Epidermal melanocyte (primary cell): ENCODE results near the gene BABAM2.
"Not testable (repeated sequence)": the region's sequence is repeated elsewhere in the genome, so short reads cannot be mapped to it uniquely, and the experiment has no call there.

ENCODE experiments used
- DNase-seq: peaks from one replicate; pipeline ENCODE4 v3.0.0; 2011; ENCODE audit warnings: low spot score; ENCODE audit not compliant: insufficient read length

Gene BABAM2

GRCh38 chr2:28326881-28327505 lies 436.5 kb downstream of the BABAM2 start:
- peak; percentile 36 for DNase-seq

- no peak for DNase-seq
These were observed 437.0 kb downstream of the BABAM2 start for GRCh38 chr2:28327581-28327955.

GRCh38 chr2:28327956-28328922 lies 437.7 kb downstream of the BABAM2 start:
- peak; percentile 70 for DNase-seq

- no peak for DNase-seq
These were observed 438.7 kb downstream of the BABAM2 start for GRCh38 chr2:28329184-28329583.

GRCh38 chr2:28330722-28331121 lies 440.2 kb downstream of the BABAM2 start:
- DNase-seq, result not testable (repeated sequence)

GRCh38 chr2:28331797-28332196 lies 441.3 kb downstream of the BABAM2 start:
- DNase-seq, result not testable (repeated sequence)

- no peak for DNase-seq
These were observed 442.2 kb downstream of the BABAM2 start for GRCh38 chr2:28332696-28333095.

- DNase-seq, result no peak
These were observed 443.3 kb downstream of the BABAM2 start for GRCh38 chr2:28333606-28334526.

GRCh38 chr2:28334527-28334894 lies 444.0 kb downstream of the BABAM2 start:
- no peak for DNase-seq

GRCh38 chr2:28335265-28335664 lies 444.7 kb downstream of the BABAM2 start:
- DNase-seq, result not testable (repeated sequence)

GRCh38 chr2:28335666-28336065 lies 445.1 kb downstream of the BABAM2 start:
- DNase-seq, result no peak

- DNase-seq, result no peak
These were observed 445.9 kb downstream of the BABAM2 start for GRCh38 chr2:28336264-28336980.

- no peak for DNase-seq
These were observed 446.6 kb downstream of the BABAM2 start for GRCh38 chr2:28336982-28337627.

- peak; percentile 88 for DNase-seq
These were observed 447.7 kb downstream of the BABAM2 start for GRCh38 chr2:28338046-28338817.

- DNase-seq, result no peak
These were observed 448.3 kb downstream of the BABAM2 start for GRCh38 chr2:28338831-28339321.

- no peak for DNase-seq
These were observed 449.1 kb downstream of the BABAM2 start for GRCh38 chr2:28339516-28340175.

- DNase-seq, result no peak
These were observed 450.0 kb downstream of the BABAM2 start for GRCh38 chr2:28340312-28341202.
